ENCODE measurements around the gene GAREM2. TPM values are rescaled to one million over a fixed set of nuclear protein-coding genes. Genes with fewer than 3 reads are reported as not detected.

GAREM2 gene
- total RNA-seq, 4 donors from 2014 or later, result 0.39 to 0.98 (median 0.72) TPM

DNA sequence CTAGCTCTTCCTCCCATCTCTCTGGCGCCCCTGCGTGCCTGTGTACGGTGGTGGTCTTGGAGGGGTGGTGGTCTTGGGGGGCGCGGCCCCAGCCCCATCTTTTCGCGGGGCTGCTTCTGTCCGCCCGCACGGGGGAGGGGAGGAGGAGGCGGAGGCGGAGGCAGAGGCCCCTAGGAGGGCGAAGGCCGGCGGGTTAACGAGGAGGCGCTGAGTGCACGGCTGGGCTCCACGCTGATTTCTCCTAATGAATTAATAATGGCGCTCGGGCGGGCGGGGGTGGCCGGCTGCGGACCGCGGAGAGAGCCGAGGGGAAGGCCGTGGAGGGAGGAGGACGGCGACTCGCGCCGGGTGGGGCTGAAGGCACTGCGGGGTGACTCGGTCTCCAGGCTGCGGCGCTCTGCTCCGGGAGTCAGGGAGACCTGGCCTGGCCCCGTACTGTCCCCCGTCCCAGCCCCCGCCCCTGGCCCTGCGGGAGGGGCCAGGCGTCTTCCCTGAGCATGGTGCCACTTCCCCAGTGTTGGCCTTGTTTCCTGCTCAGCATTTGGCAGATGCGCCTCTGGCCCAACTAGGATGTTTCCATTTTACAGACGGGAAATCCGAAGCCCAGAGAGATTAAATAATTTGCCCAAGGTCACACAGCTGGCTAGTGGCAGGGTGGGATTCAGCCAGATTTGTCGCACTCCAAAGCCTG, 6.0 kb downstream of the GAREM2 start:
- Histone ChIP-seq H3K4me3 (peak overlapping the region; percentile 63), H3K9me3 (no peaks in the 10 kb centered on the region), H3K27me3 (peaks cover 10% of the 10 kb centered on the region), H3K27ac (no peak overlapping the region), H3K4me1 (peaks cover 19% of the 10 kb centered on the region), H3K36me3 (no peaks in the 10 kb centered on the region)
- TF ChIP-seq POLR2A (IDR thresholded peaks at IDR 0.05) (no peak), POLR2AphosphoS5 (IDR thresholded peaks at IDR 0.05) (no peak)
- TF ChIP-seq, protein P1, sequence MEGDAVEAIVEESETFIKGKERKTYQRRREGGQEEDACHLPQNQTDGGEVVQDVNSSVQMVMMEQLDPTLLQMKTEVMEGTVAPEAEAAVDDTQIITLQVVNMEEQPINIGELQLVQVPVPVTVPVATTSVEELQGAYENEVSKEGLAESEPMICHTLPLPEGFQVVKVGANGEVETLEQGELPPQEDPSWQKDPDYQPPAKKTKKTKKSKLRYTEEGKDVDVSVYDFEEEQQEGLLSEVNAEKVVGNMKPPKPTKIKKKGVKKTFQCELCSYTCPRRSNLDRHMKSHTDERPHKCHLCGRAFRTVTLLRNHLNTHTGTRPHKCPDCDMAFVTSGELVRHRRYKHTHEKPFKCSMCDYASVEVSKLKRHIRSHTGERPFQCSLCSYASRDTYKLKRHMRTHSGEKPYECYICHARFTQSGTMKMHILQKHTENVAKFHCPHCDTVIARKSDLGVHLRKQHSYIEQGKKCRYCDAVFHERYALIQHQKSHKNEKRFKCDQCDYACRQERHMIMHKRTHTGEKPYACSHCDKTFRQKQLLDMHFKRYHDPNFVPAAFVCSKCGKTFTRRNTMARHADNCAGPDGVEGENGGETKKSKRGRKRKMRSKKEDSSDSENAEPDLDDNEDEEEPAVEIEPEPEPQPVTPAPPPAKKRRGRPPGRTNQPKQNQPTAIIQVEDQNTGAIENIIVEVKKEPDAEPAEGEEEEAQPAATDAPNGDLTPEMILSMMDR (IDR thresholded peaks at IDR 0.05), result no peak
- DNase-seq (ENCODE audit: low spot score in 2 of 2), result no peak
- 10% methylated on average over 41 of the region's 48 CpGs for WGBS

DNA sequence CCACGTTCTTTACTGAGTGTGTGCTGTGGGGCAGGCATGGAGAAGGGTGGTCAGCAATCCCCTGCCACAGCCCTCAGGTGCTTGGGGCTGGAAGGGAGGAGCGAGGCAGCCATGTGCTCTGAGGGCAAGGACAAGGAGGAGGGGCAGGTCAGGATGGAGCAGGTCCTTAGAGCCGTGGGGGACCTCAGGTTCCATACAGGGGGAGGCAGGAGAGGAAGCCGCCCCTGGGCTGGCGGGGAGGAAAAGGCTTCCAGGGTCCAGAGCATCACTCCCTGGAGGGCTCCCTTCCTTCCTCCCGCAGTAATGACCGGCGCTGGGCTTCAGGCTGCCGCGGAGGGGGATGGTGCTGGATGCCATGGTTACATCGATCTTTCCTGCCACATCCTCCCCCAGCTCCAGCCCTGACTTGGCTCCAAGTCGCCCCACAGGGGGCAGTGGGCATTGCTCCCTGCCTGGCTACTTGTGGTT, 6.6 kb downstream of the GAREM2 start:
- DNase-seq (ENCODE audit: low spot score in 2 of 2), result no peak
- no peaks in the 10 kb centered on the region for H3K9me3 ChIP-seq
- peaks cover 17% of the 10 kb centered on the region for H3K4me1 ChIP-seq
- WGBS, result 51% methylated on average over 11 of the region's 12 CpGs
- H3K27me3 ChIP-seq, result peaks cover 4% of the 10 kb centered on the region
- peak overlapping the region; percentile 63 for H3K4me3 ChIP-seq
- TF ChIP-seq POLR2AphosphoS5 (IDR thresholded peaks at IDR 0.05), result no peak
- TF ChIP-seq POLR2A (IDR thresholded peaks at IDR 0.05), result no peak
- TF ChIP-seq, protein P1 (IDR thresholded peaks at IDR 0.05), result no peak
- no peak for TF ChIP-seq EP300 (IDR thresholded peaks at IDR 0.05)
- H3K27ac ChIP-seq, result no peak overlapping the region
- no peaks in the 10 kb centered on the region for H3K36me3 ChIP-seq

DNA sequence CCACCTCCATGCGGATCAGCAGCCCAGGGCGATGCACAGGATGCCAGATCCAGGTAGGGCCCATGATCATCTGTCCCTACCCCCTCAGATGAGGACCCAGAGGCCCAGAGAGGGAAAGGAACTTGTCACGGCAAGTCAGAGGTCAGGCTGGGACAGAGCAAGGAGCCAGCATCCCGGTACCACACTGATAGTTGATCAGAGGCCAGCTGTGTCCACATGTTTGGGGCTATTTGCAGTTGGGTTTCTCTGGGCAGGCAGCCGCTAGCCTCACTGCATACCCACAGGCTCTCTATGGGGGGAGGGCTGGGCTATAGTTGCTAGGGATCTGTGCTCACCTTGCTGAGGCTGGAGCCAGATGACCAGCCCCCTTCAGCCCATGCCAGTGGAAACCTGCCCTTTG, 9.6 kb downstream of the GAREM2 start:
- no peaks in the 10 kb centered on the region for H3K9me3 ChIP-seq
- peaks cover 21% of the 10 kb centered on the region for H3K4me1 ChIP-seq
- no peaks in the 10 kb centered on the region for H3K36me3 ChIP-seq
- WGBS, result 73% methylated on average over 4 of the region's 5 CpGs
- DNase-seq (ENCODE audit: low spot score in 2 of 2), result no peak
- TF ChIP-seq POLR2AphosphoS5 (IDR thresholded peaks at IDR 0.05) (no peak), POLR2A (IDR thresholded peaks at IDR 0.05) (no peak), EP300 (IDR thresholded peaks at IDR 0.05) (no peak)
- TF ChIP-seq, protein P1 (IDR thresholded peaks at IDR 0.05), result no peak
- H3K4me3 ChIP-seq, result no peak overlapping the region
- no peak overlapping the region for H3K27ac ChIP-seq
- no peaks in the 10 kb centered on the region for H3K27me3 ChIP-seq

DNA sequence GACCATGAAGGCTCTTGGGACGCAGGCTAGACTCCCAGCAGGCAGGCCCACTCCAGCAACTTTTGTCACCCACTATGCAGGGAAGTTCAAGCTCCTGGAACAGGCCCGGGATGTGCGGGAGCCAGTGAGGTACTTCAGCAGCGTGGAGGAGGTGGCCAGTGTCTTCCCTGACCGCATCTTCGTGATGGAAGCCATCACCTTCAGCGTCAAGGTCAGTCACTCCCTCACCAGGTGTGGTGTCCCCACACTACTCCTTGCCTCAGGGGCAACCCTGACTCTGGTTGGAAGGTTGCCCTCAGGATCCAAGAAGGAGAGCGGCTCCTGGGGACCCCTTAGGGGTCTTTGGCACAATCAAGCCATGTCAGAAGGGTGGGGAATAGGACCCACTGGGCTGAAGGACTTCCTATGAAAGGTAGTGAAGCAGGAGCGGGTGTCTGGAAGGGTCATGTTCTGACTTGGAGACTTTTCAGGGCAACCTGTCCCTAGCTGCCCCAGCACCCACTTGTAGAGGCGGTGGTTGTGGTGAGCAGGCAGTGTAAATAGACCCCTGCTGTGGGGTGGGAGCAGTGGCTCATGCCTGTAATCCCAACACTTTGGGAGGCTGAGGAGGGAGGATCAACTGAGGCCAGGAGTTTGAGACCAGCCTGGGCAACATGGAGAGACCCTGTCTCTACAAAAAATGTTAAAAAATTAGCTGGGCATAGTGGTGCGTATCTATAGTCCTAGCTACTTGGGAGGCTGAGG, 10.2 kb downstream of the GAREM2 start:
- Histone ChIP-seq H3K27me3 (no peaks in the 10 kb centered on the region), H3K36me3 (no peaks in the 10 kb centered on the region), H3K9me3 (no peaks in the 10 kb centered on the region), H3K4me1 (peaks cover 21% of the 10 kb centered on the region), H3K27ac (no peak overlapping the region), H3K4me3 (no peak overlapping the region)
- 94% methylated on average over 9 of the region's 11 CpGs for WGBS
- peak in 1 of 2 donors; percentile 54 for DNase-seq (ENCODE audit: low spot score in 2 of 2)
- no peak for TF ChIP-seq POLR2A (IDR thresholded peaks at IDR 0.05)
- TF ChIP-seq POLR2AphosphoS5 (IDR thresholded peaks at IDR 0.05), result no peak
- no peak for TF ChIP-seq EP300 (IDR thresholded peaks at IDR 0.05)
- TF ChIP-seq, protein P1 (IDR thresholded peaks at IDR 0.05), result no peak

DNA sequence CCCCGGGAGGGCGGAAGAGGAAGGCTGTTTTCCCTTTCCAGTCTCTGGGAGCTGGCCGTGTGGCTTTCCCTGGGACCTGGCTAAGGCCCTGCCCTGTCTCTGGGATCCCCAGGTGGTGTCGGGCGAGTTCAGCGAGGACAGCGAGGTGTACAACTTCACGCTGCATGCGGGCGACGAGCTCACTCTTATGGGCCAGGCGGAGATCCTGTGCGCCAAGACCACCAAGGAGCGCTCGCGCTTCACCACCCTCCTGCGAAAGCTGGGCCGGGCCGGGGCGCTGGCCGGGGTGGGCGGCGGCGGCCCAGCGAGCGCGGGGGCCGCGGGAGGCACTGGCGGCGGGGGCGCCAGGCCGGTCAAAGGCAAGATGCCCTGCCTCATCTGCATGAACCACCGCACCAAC, 11.2 kb downstream of the GAREM2 start:
- Histone ChIP-seq H3K36me3 (no peaks in the 10 kb centered on the region), H3K27me3 (no peaks in the 10 kb centered on the region), H3K9me3 (no peaks in the 10 kb centered on the region), H3K4me1 (peaks cover 13% of the 10 kb centered on the region), H3K4me3 (peak overlapping the region; percentile 53), H3K27ac (no peak overlapping the region)
- peak in 1 of 2 donors; percentile 58 for DNase-seq (ENCODE audit: low spot score in 2 of 2)
- 100% methylated on average over 3 of the region's 34 CpGs for WGBS
- TF ChIP-seq EP300 (IDR thresholded peaks at IDR 0.05) (no peak), POLR2A (IDR thresholded peaks at IDR 0.05) (no peak), POLR2AphosphoS5 (IDR thresholded peaks at IDR 0.05) (no peak)
- TF ChIP-seq, protein P1 (IDR thresholded peaks at IDR 0.05), result no peak
